SK-N-SH (cell line): ENCODE data around the gene ALDH3A2. TPM values are rescaled to one million over a fixed set of nuclear protein-coding genes. Genes with fewer than 3 reads are reported as not detected.
A peak's percentile ranks its signal among the peaks of the same experiment; 100 is the strongest.

ENCODE experiments used
- CTCF ChIA-PET: fragments of 300-600, 350-600 bp; formaldehyde crosslinking; extraction: SDS; loops from one replicate; lab custom pipeline; 2021; lab: Yijun Ruan, JAX
- POLR2A ChIA-PET: fragments of 350-600 bp; sonication (Branson Sonifier 250); formaldehyde crosslinking; extraction: SDS; loops from one replicate; lab custom pipeline; 2020; ENCODE audit warnings: antibody characterized with exemption, inconsistent platforms; lab: Yijun Ruan, JAX
- DNase-seq: peaks from one replicate; pipeline ENCODE4 v3.0.0; 2012
- H2AFZ ChIP-seq: fragments of 200-600 bp; sonication (generic); 2 replicates; pipeline ENCODE4 v1.8.1; 2016; ENCODE audit warnings: antibody characterized with exemption, mild to moderate bottlenecking, low read depth
- H3F3A ChIP-seq: fragments of 200-600 bp; sonication (generic); replicated peaks from 2 replicates; pipeline ENCODE3; 2016; ENCODE audit warnings: antibody characterized with exemption, mild to moderate bottlenecking; ENCODE audit not compliant: insufficient read depth
- H3K27ac ChIP-seq, 2 experiments: fragments of 200-500 bp in 1 of 2; fragments of 200-600 bp in 1 of 2; sonication (Bioruptor generic) in 1 of 2; sonication (generic), shearing (Covaris generic) in 1 of 2; 2 replicates each; pipeline versions ENCODE4 v1.5.1 to v1.6.1; 2014 to 2016; ENCODE audit warnings: low read depth in 2 of 2, inconsistent platforms in 1 of 2, low read length in 1 of 2, mild to moderate bottlenecking in 1 of 2, mixed read lengths in 1 of 2
- H3K27me3 ChIP-seq: fragments of 200-600 bp; sonication (generic), shearing (Covaris generic); 2 replicates; pipeline ENCODE4 v1.6.1; 2016; ENCODE audit warnings: mixed run types; ENCODE audit not compliant: insufficient read depth
- H3K36me3 ChIP-seq, 2 experiments: fragments of 200-500 bp in 1 of 2; fragments of 200-600 bp in 1 of 2; sonication (Bioruptor generic) in 1 of 2; sonication (generic) in 1 of 2; replicated peaks in 1 of 2; 2 replicates each; pipeline versions ENCODE3 to v1.5.1; 2014 to 2016; ENCODE audit warnings: low read length in 1 of 2, mild to moderate bottlenecking in 1 of 2; ENCODE audit not compliant: insufficient read depth in 2 of 2, control insufficient read depth in 1 of 2
- H3K4me1 ChIP-seq, 2 experiments: fragments of 200-500 bp in 1 of 2; fragments of 200-600 bp in 1 of 2; sonication (Bioruptor generic) in 1 of 2; sonication (generic), shearing (Covaris generic) in 1 of 2; 2 replicates each; pipeline versions ENCODE4 v1.5.1 to v1.6.1; 2014 to 2016; ENCODE audit warnings: low read depth in 1 of 2, low read length in 1 of 2, mixed run types in 1 of 2; ENCODE audit not compliant: insufficient read depth in 2 of 2, control insufficient read depth in 1 of 2
- H3K4me2 ChIP-seq: fragments of 200-600 bp; sonication (generic), shearing (Covaris generic); 2 replicates; pipeline ENCODE4 v1.6.1; 2017; ENCODE audit warnings: mixed run types
- H3K4me3 ChIP-seq, 2 experiments: fragments of 200-500 bp in 1 of 2; fragments of 200-600 bp in 1 of 2; sonication (Bioruptor generic) in 1 of 2; sonication (generic), shearing (Covaris generic) in 1 of 2; 2 replicates each; pipeline versions ENCODE4 v1.5.1 to v1.8.1; 2014 to 2016; ENCODE audit warnings: low read depth in 2 of 2, inconsistent platforms in 1 of 2, low read length in 1 of 2, mild to moderate bottlenecking in 1 of 2, mixed read lengths in 1 of 2, moderate library complexity in 1 of 2
- H3K79me2 ChIP-seq: fragments of 200-600 bp; sonication (generic); 2 replicates; pipeline ENCODE4 v1.8.1; 2017; ENCODE audit warnings: mild to moderate bottlenecking; ENCODE audit not compliant: insufficient read depth
- H3K9ac ChIP-seq: fragments of 200-600 bp; sonication (generic); 2 replicates; pipeline ENCODE4 v1.6.1; 2017; ENCODE audit warnings: mixed run types
- H3K9me2 ChIP-seq: fragments of 200-600 bp; sonication (generic); 2 replicates; pipeline ENCODE4 v1.6.1; 2017; ENCODE audit warnings: mixed run types
- H3K9me3 ChIP-seq: fragments of 200-600 bp; sonication (generic); 2 replicates; pipeline ENCODE4 v1.6.1; 2017; ENCODE audit warnings: mixed run types, mild to moderate bottlenecking, moderate library complexity
- H4K20me1 ChIP-seq: fragments of 200-600 bp; sonication (generic); 2 replicates; pipeline ENCODE4 v1.6.1; 2017; ENCODE audit warnings: mild to moderate bottlenecking, mixed run types; ENCODE audit not compliant: insufficient read depth
- EP300 ChIP-seq, 2 experiments: IDR thresholded peaks; 2 replicates each; pipeline versions ENCODE4 v1.4.0 to v1.6.1; 2012; ENCODE audit warnings: borderline replicate concordance in 1 of 2, low read depth in 1 of 2, low read length in 1 of 2
- FOSL2 ChIP-seq: IDR thresholded peaks from 2 replicates; pipeline ENCODE4 v1.4.0; 2012; ENCODE audit warnings: low read depth, mild to moderate bottlenecking, moderate library complexity, borderline replicate concordance
- FOXM1 ChIP-seq: IDR thresholded peaks from 2 replicates; pipeline ENCODE4 v1.4.0; 2012; ENCODE audit warnings: low read depth, mild to moderate bottlenecking
- POLR2AphosphoS5 ChIP-seq: IDR thresholded peaks from 2 replicates; pipeline ENCODE4 v1.6.1; 2012; ENCODE audit warnings: low read depth, low read length
- RAD21 ChIP-seq: IDR thresholded peaks from 2 replicates; pipeline ENCODE4 v1.6.1; 2012; ENCODE audit warnings: mild to moderate bottlenecking, low read length
- RCOR1 ChIP-seq: fragments of 150-350 bp; IDR thresholded peaks from 2 replicates; pipeline ENCODE4 v1.6.1; 2017; ENCODE audit warnings: antibody characterized with exemption, low read length
- RFX5 ChIP-seq: IDR thresholded peaks from 2 replicates; pipeline ENCODE4 v1.6.1; 2012; ENCODE audit warnings: mild to moderate bottlenecking, improper control_type of control experiment, low read length
- RXRA ChIP-seq: IDR thresholded peaks from 2 replicates; pipeline ENCODE4 v1.4.0; 2012; ENCODE audit warnings: low read depth, mild to moderate bottlenecking, borderline replicate concordance
- SIN3A ChIP-seq: IDR thresholded peaks from 2 replicates; pipeline ENCODE4 v1.6.1; 2012; ENCODE audit warnings: low read depth, mild to moderate bottlenecking, low read length, moderate library complexity, borderline replicate concordance
- SMC3 ChIP-seq: IDR thresholded peaks from 2 replicates; pipeline ENCODE4 v1.6.1; 2012; ENCODE audit warnings: low read depth, low read length, improper control_type of control experiment
- TEAD4 ChIP-seq: IDR thresholded peaks from 2 replicates; pipeline ENCODE4 v1.4.0; 2012; ENCODE audit warnings: mild to moderate bottlenecking, borderline replicate concordance; ENCODE audit not compliant: insufficient read depth
- WGBS: methylation state at CpG from one replicate; pipeline ENCODE4 v1.1.6; 2017; ENCODE audit warnings: low lambda C conversion rate; 5-methylcytosine and 5-hydroxymethylcytosine counted together
- polyA plus RNA-seq, 3 experiments: library from polyadenylated mRNA; depleted of rRNA; stranded (reverse); fragments of >200 nt; gene quantifications; 2 replicates each; pipeline ENCODE4 v1.2.3, GENCODE V29; 2012
- TF ChIP-seq, protein P1 (sequence below): fragments of 200-600 bp; sonication (generic); IDR thresholded peaks from 2 replicates; pipeline ENCODE4 v1.6.1; 2017; ENCODE audit warnings: antibody characterized with exemption, mild to moderate bottlenecking, moderate library complexity
- TF ChIP-seq, protein P2 (sequence below): IDR thresholded peaks from 2 replicates; pipeline ENCODE4 v1.4.0; 2012; ENCODE audit warnings: low read depth
- TF ChIP-seq, protein P3 (sequence below): fragments of 150-350 bp; IDR thresholded peaks from 2 replicates; pipeline ENCODE4 v1.6.1; 2016; ENCODE audit warnings: mild to moderate bottlenecking, low read depth, low read length

The ALDH3A2 gene
- polyA plus RNA-seq, 1 of the 3 experiments (the other 2 are of a cell fraction), result 16.6 TPM

DNA sequence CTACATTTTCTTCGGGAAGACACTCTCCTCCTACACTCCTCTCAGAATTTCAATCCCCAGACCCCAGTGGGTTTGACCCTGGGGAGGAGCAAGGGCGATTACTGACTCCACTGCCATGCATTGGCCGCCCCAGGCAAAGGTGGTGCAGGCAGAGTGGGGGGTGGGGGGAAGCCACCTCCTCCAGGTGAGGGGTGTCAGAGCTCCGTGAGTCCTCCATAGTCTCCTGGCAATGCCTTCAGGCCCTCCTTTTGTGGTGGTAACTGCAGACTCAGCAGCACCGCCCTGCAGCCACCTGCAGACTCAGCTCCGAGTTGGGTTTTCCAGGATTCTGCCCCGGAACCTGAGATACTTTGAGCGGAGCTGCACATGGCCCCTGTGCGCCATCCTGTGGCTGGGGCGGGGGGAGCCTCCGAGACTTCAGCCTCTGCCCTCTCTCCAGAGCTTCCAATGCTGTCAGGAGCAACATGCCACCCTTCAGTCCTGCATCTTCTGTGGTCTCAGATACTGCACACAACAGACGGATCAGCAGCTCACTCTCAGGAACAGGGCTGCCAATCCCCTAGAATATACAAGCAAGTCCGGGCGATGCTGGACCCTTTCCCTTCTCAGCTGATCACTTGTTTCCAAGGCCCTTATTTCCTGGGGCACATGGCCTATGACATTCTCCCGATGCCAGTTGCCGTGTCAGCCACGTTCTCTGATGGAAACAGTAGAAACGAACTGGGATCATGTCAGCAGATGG is 70.2 kb downstream of the ALDH3A2 start:
- H3K27me3 ChIP-seq, result no peaks in the 10 kb centered on the region
- H2AFZ ChIP-seq, result no peak overlapping the region
- ChIA-PET POLR2A (no interaction called here), CTCF (interaction anchor here (1.0 to 2.4 kb wide), 5 partner anchors 9 to 206 kb away, joined by 3 to 9 read pairs (median 4); no protein-coding TSS in a partner anchor)
- peak; percentile 29 for DNase-seq
- no peaks in the 10 kb centered on the region for H3K36me3 ChIP-seq
- no peaks in the 10 kb centered on the region for H3F3A ChIP-seq
- peaks cover 0 to 9% of the 10 kb centered on the region in 2 experiments; a peak in 1 of 4 replicates for H3K4me1 ChIP-seq
- H3K9me3 ChIP-seq, result no peaks in the 10 kb centered on the region
- WGBS, result 72% methylated on average over 13 of the region's 18 CpGs
- H3K9me2 ChIP-seq, result no peaks in the 10 kb centered on the region
- H3K79me2 ChIP-seq, result no peaks in the 10 kb centered on the region
- H3K4me3 ChIP-seq, result no peak overlapping the region
- no peak overlapping the region for H3K27ac ChIP-seq
- H4K20me1 ChIP-seq, result no peaks in the 10 kb centered on the region
- TF ChIP-seq RAD21, result no peak
- TF ChIP-seq, protein P1, sequence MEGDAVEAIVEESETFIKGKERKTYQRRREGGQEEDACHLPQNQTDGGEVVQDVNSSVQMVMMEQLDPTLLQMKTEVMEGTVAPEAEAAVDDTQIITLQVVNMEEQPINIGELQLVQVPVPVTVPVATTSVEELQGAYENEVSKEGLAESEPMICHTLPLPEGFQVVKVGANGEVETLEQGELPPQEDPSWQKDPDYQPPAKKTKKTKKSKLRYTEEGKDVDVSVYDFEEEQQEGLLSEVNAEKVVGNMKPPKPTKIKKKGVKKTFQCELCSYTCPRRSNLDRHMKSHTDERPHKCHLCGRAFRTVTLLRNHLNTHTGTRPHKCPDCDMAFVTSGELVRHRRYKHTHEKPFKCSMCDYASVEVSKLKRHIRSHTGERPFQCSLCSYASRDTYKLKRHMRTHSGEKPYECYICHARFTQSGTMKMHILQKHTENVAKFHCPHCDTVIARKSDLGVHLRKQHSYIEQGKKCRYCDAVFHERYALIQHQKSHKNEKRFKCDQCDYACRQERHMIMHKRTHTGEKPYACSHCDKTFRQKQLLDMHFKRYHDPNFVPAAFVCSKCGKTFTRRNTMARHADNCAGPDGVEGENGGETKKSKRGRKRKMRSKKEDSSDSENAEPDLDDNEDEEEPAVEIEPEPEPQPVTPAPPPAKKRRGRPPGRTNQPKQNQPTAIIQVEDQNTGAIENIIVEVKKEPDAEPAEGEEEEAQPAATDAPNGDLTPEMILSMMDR, result peak; percentile 17; the same call in 1 of the 2 replicates
- H3K9ac ChIP-seq, result no peak overlapping the region
- H3K4me2 ChIP-seq, result no peak overlapping the region

DNA sequence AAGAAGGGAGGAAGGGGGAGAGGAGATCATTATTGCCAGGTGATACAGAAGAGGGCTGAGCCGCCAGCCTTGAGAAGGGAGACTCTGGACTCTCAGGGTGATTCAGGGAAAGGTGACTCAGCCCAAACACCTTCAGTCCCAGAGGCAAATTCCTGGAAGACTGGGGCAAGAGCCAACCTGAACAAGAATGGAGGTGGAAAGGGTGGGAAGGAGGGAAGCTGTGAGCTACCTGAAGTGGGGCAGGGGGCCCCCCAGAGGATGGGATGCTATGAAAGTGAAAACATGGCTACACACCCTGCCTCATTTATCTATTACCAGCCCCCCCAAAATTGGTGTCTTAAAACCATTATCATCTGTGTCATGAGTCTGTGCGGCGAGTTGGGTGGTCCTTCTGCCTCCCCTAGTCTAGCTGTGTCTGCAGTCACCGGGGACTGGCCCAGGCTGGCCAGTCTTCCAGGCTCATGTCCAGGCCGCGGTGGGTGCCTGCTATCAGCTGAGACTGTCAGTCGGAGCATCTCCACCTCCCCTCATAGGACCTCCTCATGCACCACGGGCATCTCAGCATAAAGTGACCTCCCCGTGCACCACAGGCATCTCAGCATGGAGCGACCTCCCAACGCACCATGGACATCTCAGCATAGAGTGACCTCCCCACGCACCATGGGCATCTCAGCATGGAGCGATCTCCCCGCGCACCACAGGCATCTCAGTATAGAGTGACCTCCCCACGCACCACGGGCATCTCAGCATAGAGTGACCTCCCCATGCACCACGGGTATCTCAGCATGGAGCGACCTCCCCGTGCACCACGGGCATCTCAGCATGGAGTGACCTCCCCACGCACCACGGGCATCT is 71.0 kb downstream of the ALDH3A2 start:
- TF ChIP-seq RFX5, result no peak
- TF ChIP-seq FOXM1, result no peak
- no peak for TF ChIP-seq RAD21
- TF ChIP-seq TEAD4, result no peak
- TF ChIP-seq FOSL2, result no peak
- TF ChIP-seq EP300 (IDR thresholded peaks at IDR 0.05; ENCODE audit: borderline replicate concordance in 1 of 2, low read depth in 1 of 2, low read length in 1 of 2), result no peak
- no peak for TF ChIP-seq RCOR1
- TF ChIP-seq, protein P2, sequence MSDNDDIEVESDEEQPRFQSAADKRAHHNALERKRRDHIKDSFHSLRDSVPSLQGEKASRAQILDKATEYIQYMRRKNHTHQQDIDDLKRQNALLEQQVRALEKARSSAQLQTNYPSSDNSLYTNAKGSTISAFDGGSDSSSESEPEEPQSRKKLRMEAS, result no peak
- no peak for TF ChIP-seq RXRA
- TF ChIP-seq, protein P3, sequence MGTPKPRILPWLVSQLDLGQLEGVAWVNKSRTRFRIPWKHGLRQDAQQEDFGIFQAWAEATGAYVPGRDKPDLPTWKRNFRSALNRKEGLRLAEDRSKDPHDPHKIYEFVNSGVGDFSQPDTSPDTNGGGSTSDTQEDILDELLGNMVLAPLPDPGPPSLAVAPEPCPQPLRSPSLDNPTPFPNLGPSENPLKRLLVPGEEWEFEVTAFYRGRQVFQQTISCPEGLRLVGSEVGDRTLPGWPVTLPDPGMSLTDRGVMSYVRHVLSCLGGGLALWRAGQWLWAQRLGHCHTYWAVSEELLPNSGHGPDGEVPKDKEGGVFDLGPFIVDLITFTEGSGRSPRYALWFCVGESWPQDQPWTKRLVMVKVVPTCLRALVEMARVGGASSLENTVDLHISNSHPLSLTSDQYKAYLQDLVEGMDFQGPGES, result no peak
- TF ChIP-seq SIN3A, result no peak
- no peak for TF ChIP-seq POLR2AphosphoS5
- TF ChIP-seq SMC3, result no peak
- Histone ChIP-seq H3K4me2 (no peak overlapping the region), H3K79me2 (no peaks in the 10 kb centered on the region), H3K9me3 (no peaks in the 10 kb centered on the region), H3F3A (no peaks in the 10 kb centered on the region), H3K9ac (no peak overlapping the region), H3K36me3 (no peaks in the 10 kb centered on the region), H3K4me3 (no peak overlapping the region), H2AFZ (no peak overlapping the region), H4K20me1 (no peaks in the 10 kb centered on the region), H3K27me3 (no peaks in the 10 kb centered on the region), H3K27ac (no peak overlapping the region), H3K9me2 (no peaks in the 10 kb centered on the region), H3K4me1 (peaks cover 0 to 12% of the 10 kb centered on the region in 2 experiments; a peak in 1 of 4 replicates)
- ChIA-PET CTCF (interaction anchor here (0.9 to 2.4 kb wide), 8 partner anchors 8 to 357 kb away, joined by 3 to 9 read pairs (median 4); partner anchors contain the start of gene B9D1), POLR2A (no interaction called here)
- 90% methylated on average over 23 of the region's 23 CpGs for WGBS
- DNase-seq, result peak; percentile 8
